GM19468 (cell line): Measurements from ENCODE around the gene MTARC2.

Experiments
- ATAC-seq: cut with Tn5 transposase; IDR thresholded peaks from one replicate; pipeline ENCODE4 v1.9.1; 2021; ENCODE audit warnings: mild to moderate bottlenecking, moderate library complexity, moderate number of reproducible peaks; ENCODE audit not compliant: unreplicated experiment; ENCODE audit errors: extremely low read depth

The MTARC2 gene

DNA sequence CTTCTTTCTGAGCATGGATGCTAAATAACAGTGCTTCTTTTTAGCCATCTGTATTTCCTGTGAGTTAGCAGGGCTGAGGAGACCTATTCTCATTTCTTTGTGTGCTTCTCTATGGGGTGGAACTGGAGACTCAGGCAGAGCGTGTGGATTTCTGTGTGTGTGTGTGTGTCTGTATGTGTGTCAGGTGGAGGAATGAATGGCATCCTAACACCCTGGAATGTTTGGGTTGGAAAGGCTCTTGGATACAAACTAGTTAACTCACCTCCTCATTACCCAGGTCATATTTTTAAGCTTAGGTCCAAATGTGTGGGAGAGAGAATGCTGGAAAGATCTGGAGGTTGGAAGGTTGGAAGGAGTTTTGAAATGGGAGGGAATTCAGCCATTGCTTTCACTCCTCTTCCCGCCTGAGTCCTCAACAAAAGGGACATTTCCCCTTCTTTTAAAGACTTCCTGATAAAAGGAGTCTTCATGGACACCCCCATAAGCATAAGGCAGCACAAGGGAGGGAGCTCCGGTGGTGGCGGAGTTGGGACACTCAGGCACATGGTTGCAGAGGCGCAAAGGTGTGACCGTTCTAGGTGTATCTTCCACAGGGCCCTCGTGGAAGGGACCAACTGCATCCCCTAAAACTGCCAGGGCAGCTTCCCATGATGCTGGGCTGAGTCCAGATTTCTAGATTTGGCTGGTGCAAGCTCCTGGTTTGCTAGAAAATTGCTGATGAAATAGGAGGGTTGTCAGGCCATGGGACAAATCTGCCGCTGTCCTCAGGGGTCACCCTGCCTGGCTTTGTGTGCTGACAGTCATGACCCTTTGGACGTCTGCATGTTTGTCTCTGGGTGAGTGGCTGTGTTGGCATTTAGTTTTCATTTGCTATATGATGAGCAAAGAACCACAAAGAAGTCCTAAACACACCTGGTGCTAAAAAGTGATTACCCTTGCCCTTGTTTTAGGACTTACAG lies 76.2 kb downstream of the MTARC2 start:
- ATAC-seq, result no peak

- ATAC-seq, result no peak
Observed at GRCh38 chr1:220825819-220826551, 77.9 kb downstream of the MTARC2 start.

GRCh38 chr1:220826729-220827128 lies 78.6 kb downstream of the MTARC2 start:
- ATAC-seq, result no peak

GRCh38 chr1:220827445-220828178 lies 79.5 kb downstream of the MTARC2 start:
- ATAC-seq, result no peak

DNA sequence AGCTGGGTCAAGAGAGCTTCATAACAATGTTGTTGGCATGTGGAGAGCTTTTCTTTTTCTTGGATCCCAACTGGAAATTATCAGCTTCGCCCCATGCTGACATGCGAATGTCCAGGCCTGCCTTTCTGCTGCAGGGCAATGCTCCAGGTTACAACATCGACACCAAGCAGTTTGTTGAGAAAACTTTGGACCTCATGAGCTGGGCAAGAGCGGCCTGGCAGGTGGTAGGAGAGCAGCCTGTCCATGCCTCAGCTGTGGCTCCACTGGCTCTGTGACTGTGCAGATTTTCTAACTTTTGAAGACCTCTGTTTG lies 80.0 kb downstream of the MTARC2 start:
- ATAC-seq, result no peak

DNA sequence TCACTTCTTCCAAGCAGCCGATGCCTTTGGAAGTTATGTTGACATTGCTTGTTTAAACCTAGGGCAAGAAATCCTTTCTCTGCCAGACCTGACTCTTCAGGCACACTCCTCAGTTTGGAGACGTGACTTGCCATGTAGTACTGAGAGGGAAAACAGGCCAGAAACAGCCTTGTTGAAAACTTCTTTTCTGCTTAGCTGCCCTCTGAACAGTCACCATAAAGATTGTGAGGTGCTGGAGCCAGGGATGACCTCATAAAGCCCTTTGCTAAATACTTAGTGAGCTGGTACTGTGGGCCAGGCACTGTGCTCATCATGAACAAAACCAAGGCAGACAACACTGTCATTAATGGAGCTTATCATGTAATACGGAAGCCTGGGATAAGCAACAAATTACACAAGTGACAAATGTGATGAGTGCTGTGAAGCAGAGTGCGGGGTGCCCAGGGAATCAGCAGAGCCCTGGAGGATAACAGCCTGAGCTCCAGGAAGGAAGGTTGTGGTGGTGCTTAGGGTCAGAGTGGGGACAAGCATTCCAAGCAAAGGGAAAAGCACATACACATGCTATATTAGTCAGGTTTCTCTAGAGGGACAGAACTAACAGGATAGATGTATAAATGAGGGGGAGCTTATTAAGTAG lies 80.9 kb downstream of the MTARC2 start:
- ATAC-seq, result no peak

DNA sequence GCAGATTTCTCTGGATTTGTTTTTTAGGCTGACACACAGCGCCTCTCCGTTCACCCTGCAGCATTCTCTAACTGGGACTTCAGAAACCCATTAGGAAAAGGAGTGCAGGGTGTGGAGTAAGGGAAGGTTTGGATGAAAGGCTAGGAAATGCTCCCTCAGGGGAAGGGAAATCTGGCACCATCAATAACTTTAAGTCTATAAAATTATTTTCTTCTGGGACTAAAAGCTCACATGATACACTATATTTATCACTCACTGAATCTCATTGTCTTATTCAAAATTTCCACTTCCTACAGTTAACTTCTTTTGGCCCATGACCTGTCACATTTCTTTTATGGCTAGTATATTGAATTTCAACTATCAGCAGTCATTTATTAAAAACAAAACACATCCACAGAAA lies 85.3 kb downstream of the MTARC2 start:
- ATAC-seq, result no peak
